GM12878 (cell line): ENCODE data around the gene CCNB1IP1. TPM values are rescaled to one million over a fixed set of nuclear protein-coding genes. Genes with fewer than 3 reads are reported as not detected.
A peak's percentile ranks its signal among the peaks of the same experiment; 100 is the strongest.

Source experiments
- ATAC-seq: fragments of 200-7000 bp; cut with Tn5 transposase; 3 replicates; pipeline ENCODE4 v1.9.1; 2020; ENCODE audit warnings: mild to moderate bottlenecking, moderate library complexity
- BruUV-seq: library from RNA; stranded (reverse); fragments of 400-500 nt; replicated peaks from 2 replicates; lab custom pipeline; 2021; lab: Mats Ljungman, UMichigan
- CTCF ChIA-PET: fragments of 300-600 bp; sonication (Branson Sonifier 250); formaldehyde crosslinking; extraction: SDS; loops from one replicate; lab custom pipeline; 2021; ENCODE audit warnings: inconsistent platforms; lab: Yijun Ruan, JAX
- POLR2A ChIA-PET: fragments of 350-600 bp; formaldehyde crosslinking; extraction: SDS; loops from one replicate; lab custom pipeline; 2021; ENCODE audit warnings: inconsistent platforms; lab: Charles Lee
- RAD21 ChIA-PET: fragments of 300-600 bp; sonication (Branson Sonifier 250); formaldehyde crosslinking; loops from one replicate; lab custom pipeline; 2023; ENCODE audit warnings: antibody characterized with exemption; ENCODE audit not compliant: unreplicated experiment; lab: Charles Lee
- SMC1A ChIA-PET: fragments of 300-600 bp; sonication (Branson Sonifier 250); formaldehyde crosslinking; loops from one replicate; lab custom pipeline; 2023; ENCODE audit not compliant: unreplicated experiment, uncharacterized antibody; lab: Charles Lee
- DNase-seq: peaks from one replicate; pipeline ENCODE4 v3.0.0-alpha.2; 2011; ENCODE audit warnings: low read depth, low spot score
- FAIRE-seq: peaks from 3 replicates; lab custom pipeline; 2011; peaks lifted over from hg19 to GRCh38; lab: Jason Lieb, UNC
- H2AFZ ChIP-seq: 2 replicates; pipeline ENCODE4 v1.6.0; 2011; ENCODE audit warnings: low read depth, low read length, control low read depth; ENCODE audit not compliant: control insufficient read depth
- H3K27ac ChIP-seq: 2 replicates; pipeline ENCODE4 v1.5.1; 2011; ENCODE audit warnings: control low read depth; ENCODE audit not compliant: control insufficient read depth, insufficient read depth
- H3K27me3 ChIP-seq, 2 experiments: replicated peaks in 1 of 2; 2 replicates each; pipeline versions ENCODE4 v1.6.0 to v1.6.1; 2011; ENCODE audit warnings: low read length in 1 of 2; ENCODE audit not compliant: control insufficient read depth in 2 of 2, insufficient read depth in 2 of 2
- H3K36me3 ChIP-seq, 2 experiments: 2 replicates each; pipeline ENCODE4 v1.5.1; 2011; ENCODE audit warnings: low read length in 1 of 2; ENCODE audit not compliant: control insufficient read depth in 2 of 2, insufficient read depth in 2 of 2
- H3K4me1 ChIP-seq: 2 replicates; pipeline ENCODE4 v1.6.1; 2011; ENCODE audit warnings: mild to moderate bottlenecking, low read length, moderate library complexity, mixed read lengths; ENCODE audit not compliant: control insufficient read depth, insufficient read depth
- H3K4me2 ChIP-seq: 2 replicates; pipeline ENCODE4 v1.6.0; 2011; ENCODE audit warnings: control low read depth; ENCODE audit not compliant: control insufficient read depth, insufficient read depth
- H3K4me3 ChIP-seq: fragments of 200-600 bp; sonication (generic); 2 replicates; pipeline ENCODE4 v1.5.1; 2016
- H3K79me2 ChIP-seq: 2 replicates; pipeline ENCODE4 v1.6.0; 2011; ENCODE audit warnings: low read length; ENCODE audit not compliant: control insufficient read depth, insufficient read depth
- H3K9ac ChIP-seq: 2 replicates; pipeline ENCODE4 v1.8.0; 2011; ENCODE audit warnings: low read length, control low read depth, mixed read lengths; ENCODE audit not compliant: control insufficient read depth, insufficient read depth
- H3K9me3 ChIP-seq: replicated peaks from 3 replicates; pipeline ENCODE4 v1.5.1; 2011; ENCODE audit warnings: mild to moderate bottlenecking, low read length; ENCODE audit not compliant: control insufficient read depth, insufficient read depth
- H4K20me1 ChIP-seq: 2 replicates; pipeline ENCODE4 v1.6.0; 2011; ENCODE audit not compliant: control insufficient read depth, insufficient read depth
- ATF7 ChIP-seq: fragments of 450-650 bp; IDR thresholded peaks from 2 replicates; pipeline ENCODE4 v1.6.1; 2016; ENCODE audit warnings: low read depth, mild to moderate bottlenecking
- CREM ChIP-seq: IDR thresholded peaks from 2 replicates; pipeline ENCODE4 v1.6.1; 2014; ENCODE audit warnings: antibody characterized with exemption, low read depth
- MLLT1 ChIP-seq: fragments of 450-650 bp; IDR thresholded peaks from 2 replicates; pipeline ENCODE4 v1.6.1; 2016; ENCODE audit warnings: mild to moderate bottlenecking
- NR2F1 ChIP-seq: fragments of 450-650 bp; conservative IDR thresholded peaks from 2 replicates; pipeline ENCODE4 v1.6.1; 2017; ENCODE audit warnings: mild to moderate bottlenecking
- RAD21 ChIP-seq: IDR thresholded peaks from 2 replicates; pipeline ENCODE4 v1.6.1; 2011; ENCODE audit warnings: mild to moderate bottlenecking, low read depth, low read length, moderate library complexity; ENCODE audit not compliant: insufficient read depth
- SMARCA5 ChIP-seq: fragments of 450-650 bp; IDR thresholded peaks from 2 replicates; pipeline ENCODE4 v1.6.1; 2017; ENCODE audit warnings: mild to moderate bottlenecking
- SMC3 ChIP-seq: IDR thresholded peaks from 2 replicates; pipeline ENCODE4 v1.6.1; 2011; ENCODE audit warnings: low read length, improper control_type of control experiment, borderline replicate concordance
- ZNF207 ChIP-seq: fragments of 450-650 bp; IDR thresholded peaks from 2 replicates; pipeline ENCODE4 v1.6.1; 2014; ENCODE audit warnings: antibody characterized with exemption, mild to moderate bottlenecking, borderline replicate concordance
- WGBS: methylation state at CpG from one replicate; pipeline ENCODE4 v1.1.6; 2016; ENCODE audit warnings: low lambda C conversion rate; ENCODE audit not compliant: insufficient replicate concordance, insufficient coverage; ENCODE audit errors: missing lambda C conversion rate; 5-methylcytosine and 5-hydroxymethylcytosine counted together
- in situ Hi-C: fragments of 300-500 bp; cut with MboI; formaldehyde crosslinking; loops from 9 replicates; pipeline ENCODE4 v1.14.3; 2018; ENCODE audit warnings: mixed read lengths
- intact Hi-C: fragments of 100-400 bp; cut with micrococcal nuclease; formaldehyde crosslinking; loops from one replicate; pipeline ENCODE4 v1.14.2; 2022; ENCODE audit not compliant: unreplicated experiment
- polyA plus RNA-seq, 11 experiments: library from polyadenylated mRNA; depleted of rRNA in 4 of 11; unstranded in 6 of 11; stranded (reverse) in 5 of 11; fragments of >200 nt; fragmentation: Nextera tagmentation in 4 of 11; fragmentation: Illumina TruSeq in 1 of 11; extraction: Ambion mirVana in 4 of 11; extraction: Trizol in 1 of 11; gene quantifications; 1 replicate in 1 of 11; 2 replicates in 10 of 11; pipeline versions ENCODE4 v1.2.1 to v1.2.3, GENCODE V29; 2011 to 2016; ENCODE audit warnings: inconsistent platforms in 2 of 11, missing spikeins in 2 of 11, low read depth in 1 of 11
- total RNA-seq, 4 experiments: library from RNA; depleted of rRNA in 3 of 4; stranded (reverse); fragments of >200 nt in 3 of 4; fragmentation: Illumina TruSeq in 1 of 4; extraction: Trizol in 1 of 4; gene quantifications; 2 replicates each; pipeline versions ENCODE4 v1.2.1 to v1.2.3, GENCODE V29; 2013 to 2021
- TF ChIP-seq, protein P1 (sequence below), 3 experiments: IDR thresholded peaks in 2 of 3; conservative IDR thresholded peaks in 1 of 3; 2 replicates each; pipeline ENCODE4 v1.5.1; 2011; ENCODE audit warnings: low read depth in 3 of 3, low read length in 3 of 3, mild to moderate bottlenecking in 3 of 3, control low read depth in 2 of 3, moderate library complexity in 2 of 3, inconsistent platforms in 1 of 3, mixed read lengths in 1 of 3; ENCODE audit not compliant: control insufficient read depth in 2 of 3, insufficient read depth in 1 of 3; ENCODE audit errors: extremely low read depth in 1 of 3

Gene CCNB1IP1
- total and polyA plus RNA-seq, 10 of the 15 experiments (the other 5 are each of a cell fraction or from before 2014, with no cell fraction given): 20.4 to 165 (median 86.5) TPM

- in situ Hi-C loops (loop anchor here (5.0 kb wide), 1 partner anchor 280 kb away; no protein-coding TSS in a partner anchor), intact Hi-C loops (loop anchor here (1.0 to 5.0 kb wide), 4 partner anchors 86 to 356 kb away; partner anchors contain the start of gene TEP1)
- Histone ChIP-seq H3K4me2 (0 out of 2 replicates have a peak overlapping the region, but pooled peaks have one; percentile 23), H3K4me3 (peak overlapping the region; percentile 50; the same call in 1 of the 2 replicates), H3K36me3 (peaks cover 2 to 28% of the 10 kb centered on the region in 2 experiments), H4K20me1 (peaks cover 3% of the 10 kb centered on the region; the same call in 1 of the 2 replicates), H3K4me1 (no peaks in the 10 kb centered on the region), H3K27ac (no peak overlapping the region), H3K27me3 (no peaks in the 10 kb centered on the region), H2AFZ (no peak overlapping the region), H3K79me2 (peaks cover 45% of the 10 kb centered on the region), H3K9me3 (no peaks in the 10 kb centered on the region), H3K9ac (no peak overlapping the region)
- peak; percentile 62 for ATAC-seq
- peak; percentile 80 for TF ChIP-seq RAD21
- TF ChIP-seq NR2F1: peak; percentile 69
- TF ChIP-seq SMARCA5: 0 out of 2 replicates have a peak, but pooled peaks have one; percentile 48
- peak; percentile 85 for TF ChIP-seq SMC3
- TF ChIP-seq, protein P1, sequence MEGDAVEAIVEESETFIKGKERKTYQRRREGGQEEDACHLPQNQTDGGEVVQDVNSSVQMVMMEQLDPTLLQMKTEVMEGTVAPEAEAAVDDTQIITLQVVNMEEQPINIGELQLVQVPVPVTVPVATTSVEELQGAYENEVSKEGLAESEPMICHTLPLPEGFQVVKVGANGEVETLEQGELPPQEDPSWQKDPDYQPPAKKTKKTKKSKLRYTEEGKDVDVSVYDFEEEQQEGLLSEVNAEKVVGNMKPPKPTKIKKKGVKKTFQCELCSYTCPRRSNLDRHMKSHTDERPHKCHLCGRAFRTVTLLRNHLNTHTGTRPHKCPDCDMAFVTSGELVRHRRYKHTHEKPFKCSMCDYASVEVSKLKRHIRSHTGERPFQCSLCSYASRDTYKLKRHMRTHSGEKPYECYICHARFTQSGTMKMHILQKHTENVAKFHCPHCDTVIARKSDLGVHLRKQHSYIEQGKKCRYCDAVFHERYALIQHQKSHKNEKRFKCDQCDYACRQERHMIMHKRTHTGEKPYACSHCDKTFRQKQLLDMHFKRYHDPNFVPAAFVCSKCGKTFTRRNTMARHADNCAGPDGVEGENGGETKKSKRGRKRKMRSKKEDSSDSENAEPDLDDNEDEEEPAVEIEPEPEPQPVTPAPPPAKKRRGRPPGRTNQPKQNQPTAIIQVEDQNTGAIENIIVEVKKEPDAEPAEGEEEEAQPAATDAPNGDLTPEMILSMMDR (IDR thresholded peaks at IDR 0.05 in 2 of 3, conservative IDR thresholded peaks at IDR 0.05 in 1 of 3; ENCODE audit: control insufficient read depth in 2 of 3, extremely low read depth in 1 of 3, insufficient read depth in 1 of 3, low read depth in 3 of 3, low read length in 3 of 3): peak; percentile 51 to 81 (median 62); a peak in 5 of 6 replicates
- TF ChIP-seq ZNF207: no peak
- no peak for TF ChIP-seq MLLT1
- 0 out of 2 replicates have a peak, but pooled peaks have one; percentile 12 for TF ChIP-seq ATF7
- 0 out of 2 replicates have a peak, but pooled peaks have one; percentile 10 for TF ChIP-seq CREM
- WGBS: 49% methylated on average over 8 of the region's 8 CpGs
- FAIRE-seq: peak; percentile 91
- ChIA-PET RAD21 (interaction anchor here (0.8 to 7.9 kb wide), 29 partner anchors 9 to 530 kb away, joined by 3 to 78 read pairs (median 4); partner anchors contain the start of genes APEX1, PARP2, PIP4P1 and TEP1), POLR2A (interaction anchor here (1.0 to 7.4 kb wide), 4 partner anchors 15 to 280 kb away, joined by 3 to 96 read pairs (median 6); partner anchors contain the start of genes PARP2, PIP4P1 and TEP1), CTCF (interaction anchor here (0.6 to 11.3 kb wide), 58 partner anchors 10 to 546 kb away, joined by 3 to 216 read pairs (median 5); partner anchors contain the start of genes ANG, APEX1, OSGEP and PARP2), SMC1A (interaction anchor here (0.6 to 7.4 kb wide), 38 partner anchors 8 to 365 kb away, joined by 3 to 110 read pairs (median 4); partner anchors contain the start of genes APEX1, OSGEP, PARP2 and PIP4P1)
- BruUV-seq: no TSS peak
- peak; percentile 35 for DNase-seq
Measured at GRCh38 chr14:20327005-20327869, 5.8 kb downstream of the CCNB1IP1 start.
